Measurements from ENCODE around the gene GALNTL6. TPM values are rescaled to one million over a fixed set of nuclear protein-coding genes. Genes with fewer than 3 reads are reported as not detected.

The GALNTL6 gene
- polyA plus RNA-seq, 1 donor from 2014 or later = 14.9 TPM

- Histone ChIP-seq H3K4me2 (ENCODE audit: low read length) (no peak overlapping the region), H3K9me2 (ENCODE audit: insufficient read depth, low read length) (no peaks in the 10 kb centered on the region), H4K20me1 (ENCODE audit: insufficient read depth) (no peaks in the 10 kb centered on the region), H3F3A (ENCODE audit: insufficient read depth, low read length, poor library complexity, severe bottlenecking) (no peaks in the 10 kb centered on the region), H3K79me2 (replicated peaks; ENCODE audit: insufficient read depth, low read length) (no peaks in the 10 kb centered on the region), H2AFZ (ENCODE audit: low read depth, low read length) (no peak overlapping the region), H3K27me3 (ENCODE audit: insufficient read depth, low read depth, low read length) (no peaks in the 10 kb centered on the region), H3K4me3 (ENCODE audit: low read length) (no peak overlapping the region), H3K36me3 (ENCODE audit: insufficient read depth, low read length) (no peaks in the 10 kb centered on the region), H3K9ac (ENCODE audit: low read length) (no peak overlapping the region), H3K27ac (ENCODE audit: low read length) (no peak overlapping the region), H3K9me3 (ENCODE audit: low read length) (no peaks in the 10 kb centered on the region)
- TF ChIP-seq EP300 (conservative IDR thresholded peaks at IDR 0.05; ENCODE audit: poor library complexity, severe bottlenecking) (no peak), TAF1 (IDR thresholded peaks at IDR 0.05; ENCODE audit: low read depth) (no peak), REST (IDR thresholded peaks at IDR 0.05; ENCODE audit: borderline replicate concordance) (no peak), POLR2AphosphoS5 (IDR thresholded peaks at IDR 0.05) (no peak), RAD21 (conservative IDR thresholded peaks at IDR 0.05) (no peak), CTCF (IDR thresholded peaks at IDR 0.05; ENCODE audit: poor library complexity, severe bottlenecking) (no peak), SMC3 (conservative IDR thresholded peaks at IDR 0.05; ENCODE audit: poor library complexity) (no peak), EZH2 (IDR thresholded peaks at IDR 0.05; ENCODE audit: borderline replicate concordance, insufficient read depth, low read length, poor library complexity, severe bottlenecking) (no peak), MXI1 (conservative IDR thresholded peaks at IDR 0.05; ENCODE audit: poor library complexity, severe bottlenecking) (no peak)
Measured at GRCh38 chr4:171846893-171847292, 33.7 kb downstream of the GALNTL6 start.

- Histone ChIP-seq H3K79me2 (replicated peaks; ENCODE audit: insufficient read depth, low read length) (no peaks in the 10 kb centered on the region), H2AFZ (ENCODE audit: low read depth, low read length) (no peak overlapping the region)
Measured at GRCh38 chr4:171847751-171848150, 34.5 kb downstream of the GALNTL6 start.

More at GRCh38 chr4:171847751-171848150, 34.5 kb downstream of the GALNTL6 start:
- Histone ChIP-seq H3K9me2 (ENCODE audit: insufficient read depth, low read length) (no peaks in the 10 kb centered on the region), H4K20me1 (ENCODE audit: insufficient read depth) (no peaks in the 10 kb centered on the region), H3K27me3 (ENCODE audit: insufficient read depth, low read depth, low read length) (no peaks in the 10 kb centered on the region), H3F3A (ENCODE audit: insufficient read depth, low read length, poor library complexity, severe bottlenecking) (no peaks in the 10 kb centered on the region), H3K4me3 (ENCODE audit: low read length) (no peak overlapping the region), H3K27ac (ENCODE audit: low read length) (no peak overlapping the region), H3K9ac (ENCODE audit: low read length) (no peak overlapping the region), H3K36me3 (ENCODE audit: insufficient read depth, low read length) (no peaks in the 10 kb centered on the region), H3K9me3 (ENCODE audit: low read length) (no peaks in the 10 kb centered on the region), H3K4me2 (ENCODE audit: low read length) (no peak overlapping the region)
- TF ChIP-seq EP300 (conservative IDR thresholded peaks at IDR 0.05; ENCODE audit: poor library complexity, severe bottlenecking) = no peak
- TF ChIP-seq POLR2AphosphoS5 (IDR thresholded peaks at IDR 0.05) = no peak
- no peak for TF ChIP-seq CTCF (IDR thresholded peaks at IDR 0.05; ENCODE audit: poor library complexity, severe bottlenecking)
- TF ChIP-seq SMC3 (conservative IDR thresholded peaks at IDR 0.05; ENCODE audit: poor library complexity) = no peak
- TF ChIP-seq REST (IDR thresholded peaks at IDR 0.05; ENCODE audit: borderline replicate concordance) = no peak
